GM18868 (cell line): ENCODE results near the gene S1PR5.
"Not testable (repeated sequence)": the region's sequence is repeated elsewhere in the genome, so short reads cannot be mapped to it uniquely, and the experiment has no call there.

Experiments
- ATAC-seq: cut with Tn5 transposase; IDR thresholded peaks from one replicate; pipeline ENCODE4 v1.9.1; 2021; ENCODE audit warnings: mild to moderate bottlenecking, moderate library complexity; ENCODE audit not compliant: unreplicated experiment

S1PR5 gene

GRCh38 chr19:10517361-10517759 is at the start of gene S1PR5:
Gene S1PR5, minus strand, starts transcription at chr19:10517447. Its CDS starts 2,436 bp downstream, at chr19:10515011.
- ATAC-seq, result no peak

GRCh38 chr19:10566658-10567410 is 49.6 kb upstream of the S1PR5 start:
- no peak for ATAC-seq

GRCh38 chr19:10566408-10566657 is 49.1 kb upstream of the S1PR5 start:
- ATAC-seq, result no peak

- peak; percentile 46 for ATAC-seq
Observed at GRCh38 chr19:10565567-10566407, 48.5 kb upstream of the S1PR5 start, which contains the start of gene KRI1. Gene KRI1, minus strand, starts transcription at chr19:10566010. Its CDS starts 11 bp downstream, at chr19:10565999.

- no peak for ATAC-seq
Observed at GRCh38 chr19:10565028-10565566, 47.9 kb upstream of the S1PR5 start.

- ATAC-seq, result no peak
Observed at GRCh38 chr19:10562609-10563008, 45.4 kb upstream of the S1PR5 start.

GRCh38 chr19:10560154-10560553 is 42.9 kb upstream of the S1PR5 start:
- ATAC-seq, result no peak

- no peak for ATAC-seq
Observed at GRCh38 chr19:10557603-10558197, 40.5 kb upstream of the S1PR5 start.

GRCh38 chr19:10555610-10555973 is 38.3 kb upstream of the S1PR5 start:
- no peak for ATAC-seq

GRCh38 chr19:10554760-10555609 is 37.7 kb upstream of the S1PR5 start:
- no peak for ATAC-seq

- no peak for ATAC-seq
Observed at GRCh38 chr19:10553943-10554381, 36.7 kb upstream of the S1PR5 start.

- no peak for ATAC-seq
Observed at GRCh38 chr19:10553087-10553667, 35.9 kb upstream of the S1PR5 start.

GRCh38 chr19:10552510-10553053 is 35.3 kb upstream of the S1PR5 start:
- ATAC-seq, result no peak

GRCh38 chr19:10551698-10552301 is 34.6 kb upstream of the S1PR5 start:
- ATAC-seq, result no peak

GRCh38 chr19:10551006-10551405 is 33.8 kb upstream of the S1PR5 start:
- ATAC-seq, result not testable (repeated sequence)

GRCh38 chr19:10550336-10550735 is 33.1 kb upstream of the S1PR5 start:
- no peak for ATAC-seq

GRCh38 chr19:10549733-10550132 is 32.5 kb upstream of the S1PR5 start:
- no peak for ATAC-seq

- no peak for ATAC-seq
Observed at GRCh38 chr19:10548746-10549276, 31.6 kb upstream of the S1PR5 start.

GRCh38 chr19:10546817-10547216 is 29.6 kb upstream of the S1PR5 start:
- no peak for ATAC-seq
